ENCODE measurements around the gene C22orf39.

GRCh38 chr22:19472233-19472632, 24.7 kb upstream of the C22orf39 start:
- TF ChIP-seq CTCF (conservative IDR thresholded peaks at IDR 0.05 in 1 of 2, IDR thresholded peaks at IDR 0.05 in 1 of 2; ENCODE audit: extremely low read depth in 1 of 2, insufficient read depth in 1 of 2, low read depth in 1 of 2, low read length in 2 of 2): no peak
- no peak for TF ChIP-seq EZH2 (IDR thresholded peaks at IDR 0.05; ENCODE audit: borderline replicate concordance, low read length)

All from mammary epithelial cell (primary cell).